ENCODE data around the gene ADAMTS19. TPM values are rescaled to one million over a fixed set of nuclear protein-coding genes. Genes with fewer than 3 reads are reported as not detected.

The ADAMTS19 gene
- polyA plus RNA-seq, 1 donor (not counting 4 experiments of a cell fraction or from before 2014, with no cell fraction given) = 0.08 TPM

- Histone ChIP-seq H3K27me3 (ENCODE audit: control insufficient read depth, extremely low read depth, insufficient read depth, low read length) (no peaks in the 10 kb centered on the region), H4K20me1 (ENCODE audit: control insufficient read depth, extremely low read depth, insufficient read depth, low read length) (no peaks in the 10 kb centered on the region), H3K4me2 (ENCODE audit: control insufficient read depth, extremely low read depth, insufficient read depth, low read depth, low read length) (no peak overlapping the region), H3K79me2 (ENCODE audit: control insufficient read depth, insufficient read depth, low read length) (no peaks in the 10 kb centered on the region), H2AFZ (ENCODE audit: control insufficient read depth, low read length) (no peak overlapping the region), H3K4me3 (ENCODE audit: control insufficient read depth in 2 of 3, extremely low read depth in 1 of 3, insufficient read depth in 2 of 3, low read depth in 1 of 3, low read length in 3 of 3) (no peak overlapping the region), H3K4me1 (ENCODE audit: control insufficient read depth, extremely low read depth, insufficient read depth, low read length) (no peaks in the 10 kb centered on the region), H3K9me3 (ENCODE audit: control insufficient read depth, low read depth, low read length) (no peaks in the 10 kb centered on the region), H3K36me3 (ENCODE audit: control insufficient read depth in 2 of 2, extremely low read depth in 1 of 2, insufficient read depth in 2 of 2, low read length in 2 of 2) (no peaks in the 10 kb centered on the region), H3K27ac (ENCODE audit: control insufficient read depth, insufficient read depth, low read length) (no peak overlapping the region), H3K9ac (ENCODE audit: control insufficient read depth, extremely low read depth, insufficient read depth, low read length) (no peak overlapping the region), H3K9me1 (ENCODE audit: control insufficient read depth, extremely low read depth, insufficient read depth, low read length) (no peaks in the 10 kb centered on the region)
- dilution Hi-C loops (cut with MboI; ENCODE audit: extremely low pct_ligation_motif_present, low sequenced_read_pairs) = no loop called here
- FAIRE-seq (no peak), DNase-seq (ENCODE audit: low read depth, low spot score) (no peak)
- TF ChIP-seq, protein P1, sequence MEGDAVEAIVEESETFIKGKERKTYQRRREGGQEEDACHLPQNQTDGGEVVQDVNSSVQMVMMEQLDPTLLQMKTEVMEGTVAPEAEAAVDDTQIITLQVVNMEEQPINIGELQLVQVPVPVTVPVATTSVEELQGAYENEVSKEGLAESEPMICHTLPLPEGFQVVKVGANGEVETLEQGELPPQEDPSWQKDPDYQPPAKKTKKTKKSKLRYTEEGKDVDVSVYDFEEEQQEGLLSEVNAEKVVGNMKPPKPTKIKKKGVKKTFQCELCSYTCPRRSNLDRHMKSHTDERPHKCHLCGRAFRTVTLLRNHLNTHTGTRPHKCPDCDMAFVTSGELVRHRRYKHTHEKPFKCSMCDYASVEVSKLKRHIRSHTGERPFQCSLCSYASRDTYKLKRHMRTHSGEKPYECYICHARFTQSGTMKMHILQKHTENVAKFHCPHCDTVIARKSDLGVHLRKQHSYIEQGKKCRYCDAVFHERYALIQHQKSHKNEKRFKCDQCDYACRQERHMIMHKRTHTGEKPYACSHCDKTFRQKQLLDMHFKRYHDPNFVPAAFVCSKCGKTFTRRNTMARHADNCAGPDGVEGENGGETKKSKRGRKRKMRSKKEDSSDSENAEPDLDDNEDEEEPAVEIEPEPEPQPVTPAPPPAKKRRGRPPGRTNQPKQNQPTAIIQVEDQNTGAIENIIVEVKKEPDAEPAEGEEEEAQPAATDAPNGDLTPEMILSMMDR (optimal IDR thresholded peaks at IDR 0.05 in 1 of 3, IDR thresholded peaks at IDR 0.05 in 1 of 3, conservative IDR thresholded peaks at IDR 0.05 in 1 of 3; ENCODE audit: extremely low read depth in 1 of 3, insufficient read depth in 2 of 3, low read length in 3 of 3) = no peak
Observed at GRCh38 chr5:129506086-129506485, 46.0 kb downstream of the ADAMTS19 start.

- no peaks in the 10 kb centered on the region for H3K9me3 ChIP-seq (ENCODE audit: control insufficient read depth, low read depth, low read length)
- H3K9me1 ChIP-seq (ENCODE audit: control insufficient read depth, extremely low read depth, insufficient read depth, low read length) = no peaks in the 10 kb centered on the region
- H3K27me3 ChIP-seq (ENCODE audit: control insufficient read depth, extremely low read depth, insufficient read depth, low read length) = no peaks in the 10 kb centered on the region
- no peaks in the 10 kb centered on the region for H3K36me3 ChIP-seq (ENCODE audit: control insufficient read depth in 2 of 2, extremely low read depth in 1 of 2, insufficient read depth in 2 of 2, low read length in 2 of 2)
- dilution Hi-C loops (cut with MboI; ENCODE audit: extremely low pct_ligation_motif_present, low sequenced_read_pairs) = no loop called here
- H3K27ac ChIP-seq (ENCODE audit: control insufficient read depth, insufficient read depth, low read length) = no peak overlapping the region
- H2AFZ ChIP-seq (ENCODE audit: control insufficient read depth, low read length) = no peak overlapping the region
- no peak overlapping the region for H3K4me2 ChIP-seq (ENCODE audit: control insufficient read depth, extremely low read depth, insufficient read depth, low read depth, low read length)
- H3K4me1 ChIP-seq (ENCODE audit: control insufficient read depth, extremely low read depth, insufficient read depth, low read length) = no peaks in the 10 kb centered on the region
- FAIRE-seq (no peak), DNase-seq (ENCODE audit: low read depth, low spot score) (no peak)
- no peak overlapping the region for H3K9ac ChIP-seq (ENCODE audit: control insufficient read depth, extremely low read depth, insufficient read depth, low read length)
- TF ChIP-seq EZH2 (IDR thresholded peaks at IDR 0.05; ENCODE audit: low read length) = no peak
- TF ChIP-seq, protein P1 (optimal IDR thresholded peaks at IDR 0.05 in 1 of 3, IDR thresholded peaks at IDR 0.05 in 1 of 3, conservative IDR thresholded peaks at IDR 0.05 in 1 of 3; ENCODE audit: extremely low read depth in 1 of 3, insufficient read depth in 2 of 3, low read length in 3 of 3) = no peak
- H3K4me3 ChIP-seq (ENCODE audit: control insufficient read depth in 2 of 3, extremely low read depth in 1 of 3, insufficient read depth in 2 of 3, low read depth in 1 of 3, low read length in 3 of 3) = no peak overlapping the region
- H3K79me2 ChIP-seq (ENCODE audit: control insufficient read depth, insufficient read depth, low read length) = no peaks in the 10 kb centered on the region
- H4K20me1 ChIP-seq (ENCODE audit: control insufficient read depth, extremely low read depth, insufficient read depth, low read length) = no peaks in the 10 kb centered on the region
Observed at GRCh38 chr5:129506950-129507349, 46.9 kb downstream of the ADAMTS19 start.

All from keratinocyte (primary cell).